Renal cortical epithelial cell (primary cell): Measurements from ENCODE around the gene FABP6. TPM values are rescaled to one million over a fixed set of nuclear protein-coding genes. Genes with fewer than 3 reads are reported as not detected.
A peak's percentile ranks its signal among the peaks of the same experiment; 100 is the strongest.
"Not testable (repeated sequence)": the region's sequence is repeated elsewhere in the genome, so short reads cannot be mapped to it uniquely, and the experiment has no call there.

Source experiments
- DNase-seq: peaks from one replicate; pipeline ENCODE4 v3.0.0-alpha.2; 2011; ENCODE audit warnings: low read depth
- total RNA-seq: library from RNA; depleted of rRNA; stranded (reverse); fragments of >200 nt; gene quantifications from 2 replicates; pipeline ENCODE4 v1.2.3, GENCODE V29; 2014

Gene FABP6
- total RNA-seq, 1 donor from 2014 or later: not detected

DNA sequence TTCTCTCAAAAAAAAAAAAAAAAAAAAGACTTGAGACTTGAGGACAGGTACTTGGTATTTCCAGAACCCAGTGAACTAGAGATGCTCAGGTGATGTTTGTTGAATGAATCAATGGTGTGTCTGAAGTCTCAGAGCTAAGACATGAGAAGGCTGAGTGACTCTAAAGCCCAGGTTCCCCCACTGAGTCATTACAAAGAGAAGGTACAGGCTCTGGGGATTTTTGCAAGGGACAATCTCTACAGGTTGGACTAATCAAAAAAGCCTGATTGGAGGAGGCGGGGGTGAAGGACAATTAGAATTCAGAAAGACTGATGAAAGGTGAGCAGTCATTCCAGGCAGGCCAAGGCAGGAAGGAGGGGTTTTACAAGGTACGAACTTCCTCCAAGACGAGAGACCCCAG, 8.2 kb upstream of the FABP6 start:
- no peak for DNase-seq

DNA sequence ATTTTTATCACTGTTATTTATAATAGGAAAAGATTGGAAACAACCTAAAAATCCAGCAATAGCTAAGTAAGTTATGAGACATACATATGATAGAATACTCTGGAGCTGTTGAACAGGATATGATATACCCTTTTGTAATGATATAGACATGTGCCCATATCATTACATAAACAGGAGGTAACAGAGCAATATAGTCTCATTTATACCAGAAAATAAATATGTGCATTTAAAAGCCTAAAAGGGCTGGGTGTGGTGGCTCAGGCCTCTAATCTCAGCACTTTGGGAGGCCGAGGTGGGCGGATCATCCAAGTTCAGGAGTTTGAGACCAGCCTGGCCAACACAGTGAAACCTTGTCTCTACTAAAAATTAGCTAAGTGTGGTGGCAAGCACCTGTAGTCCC, 2.3 kb upstream of the FABP6 start:
- DNase-seq: no peak

DNA sequence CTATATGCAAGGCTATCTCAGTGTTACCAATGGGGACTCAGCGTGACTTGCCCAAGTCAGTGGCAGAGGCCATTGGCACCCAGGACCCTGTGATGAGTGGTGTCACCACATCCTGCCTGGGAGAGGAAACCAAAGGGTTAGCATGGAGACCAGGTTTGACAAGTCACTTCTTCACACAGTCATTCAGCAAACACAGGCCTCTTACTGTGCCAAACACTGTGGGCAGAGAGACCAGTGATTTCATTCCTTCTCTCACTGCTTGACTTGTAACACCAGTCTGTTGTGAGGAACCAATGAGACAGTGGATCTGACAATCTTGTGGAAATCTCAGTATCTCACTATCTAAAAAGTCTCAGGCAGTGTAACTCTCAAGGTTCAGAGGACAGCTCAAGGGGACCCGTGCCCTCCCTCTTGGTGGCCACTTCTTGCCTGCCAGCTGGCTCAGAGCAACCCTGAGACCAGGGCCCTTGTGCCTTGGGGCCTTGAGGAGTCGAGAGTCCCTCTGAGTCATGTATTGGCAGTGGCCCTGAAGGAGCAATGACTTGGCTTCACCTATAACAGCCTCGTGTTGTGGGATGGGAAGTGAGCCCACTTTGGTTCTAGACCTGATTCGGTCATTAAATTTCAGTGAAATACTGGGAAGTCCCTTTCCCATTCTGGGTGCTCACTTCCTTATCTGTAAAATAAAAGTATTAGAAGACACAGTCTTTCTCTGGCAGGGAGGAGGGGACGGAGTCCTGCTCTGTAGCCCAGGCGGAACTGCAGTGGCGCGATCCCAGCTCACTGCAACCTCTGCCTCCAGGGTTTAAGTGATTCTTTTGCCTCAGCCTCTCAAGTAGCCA, 1.6 kb downstream of the FABP6 start:
- DNase-seq: peak; percentile 75

DNA sequence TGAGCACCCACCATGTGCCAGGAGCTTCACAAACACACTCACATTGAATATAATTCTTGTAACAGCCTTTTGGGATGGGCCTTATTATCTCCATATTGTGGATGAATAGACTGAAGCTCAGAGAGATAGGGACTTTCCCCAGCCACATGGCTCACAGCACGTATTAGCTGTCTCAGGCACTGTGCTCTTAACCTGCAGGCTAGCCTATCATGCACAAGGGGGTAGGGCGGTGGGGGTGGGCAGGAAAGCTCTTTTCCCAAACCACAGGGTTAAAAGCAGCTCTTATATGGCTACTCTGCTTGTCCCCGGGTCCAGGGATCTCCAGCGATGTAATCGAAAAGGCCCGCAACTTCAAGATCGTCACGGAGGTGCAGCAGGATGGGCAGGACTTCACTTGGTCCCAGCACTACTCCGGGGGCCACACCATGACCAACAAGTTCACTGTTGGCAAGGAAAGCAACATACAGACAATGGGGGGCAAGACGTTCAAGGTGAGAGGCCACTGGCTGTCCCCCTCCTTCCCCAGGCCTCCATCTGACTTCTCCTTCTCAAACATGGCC, 2.6 kb downstream of the FABP6 start:
- DNase-seq: no peak

DNA sequence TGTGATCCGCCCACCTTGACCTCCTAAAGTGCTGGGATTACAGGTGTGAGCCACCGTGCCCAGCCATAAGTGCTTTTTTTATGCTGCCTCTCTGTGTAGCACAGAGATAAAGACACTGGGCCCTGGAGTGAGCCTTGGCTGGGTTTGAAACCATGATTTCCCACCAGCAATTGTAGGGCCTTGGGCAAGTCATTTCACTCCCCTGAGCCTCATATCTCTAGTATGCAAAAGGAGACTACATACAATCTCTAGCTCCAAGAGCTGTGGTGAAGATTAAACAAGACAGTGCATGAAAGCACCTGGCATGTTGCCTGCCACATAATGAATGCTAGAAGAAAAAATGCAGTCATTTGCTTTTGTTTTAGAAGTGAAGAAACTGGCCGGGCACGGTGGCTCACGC, 3.9 kb downstream of the FABP6 start:
- no peak for DNase-seq

DNA sequence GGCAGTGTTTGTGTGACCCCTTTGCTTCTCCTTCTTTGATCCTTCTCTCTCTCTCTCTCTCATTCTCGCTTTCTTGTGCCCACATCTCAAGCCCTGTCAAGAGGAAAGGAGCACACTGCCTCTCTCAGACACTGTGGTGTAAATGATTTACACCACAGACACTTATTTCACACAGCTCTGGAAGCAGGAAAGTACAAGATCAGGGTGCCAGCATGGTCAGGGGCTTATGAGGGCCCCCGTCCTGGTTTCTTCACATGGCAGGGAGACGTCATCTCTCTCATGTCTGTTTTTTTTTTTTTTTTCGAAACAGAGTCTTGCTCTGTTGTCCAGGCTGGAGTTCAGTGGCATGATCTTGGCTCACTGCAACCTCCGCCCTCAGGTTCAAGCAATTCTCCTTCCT, 6.4 kb downstream of the FABP6 start:
- no peak for DNase-seq

DNA sequence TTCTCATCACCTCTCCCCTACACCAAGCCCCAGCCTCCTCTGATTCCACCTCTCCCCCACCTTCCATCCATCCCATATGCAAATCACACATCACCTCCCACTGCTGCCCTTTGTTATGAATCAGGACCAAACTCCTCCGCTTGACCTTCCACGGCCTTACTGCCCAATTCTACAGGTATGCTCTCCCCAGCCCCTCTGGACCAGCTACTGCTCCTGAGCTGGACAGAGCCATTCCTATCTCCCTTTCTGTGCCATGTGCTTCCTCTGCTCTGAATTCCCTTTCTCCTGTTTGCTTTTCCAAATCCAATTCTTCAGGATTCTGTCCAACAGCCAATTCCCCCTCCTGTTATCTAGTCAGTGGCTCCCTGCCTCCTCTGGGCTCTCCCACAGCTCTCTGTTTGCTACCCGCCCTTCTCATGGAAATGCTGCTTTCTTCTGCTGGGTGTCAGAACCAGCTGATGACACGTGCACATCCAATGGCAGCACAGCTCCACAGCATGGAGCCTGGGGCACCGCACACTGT, 8.3 kb downstream of the FABP6 start:
- no peak for DNase-seq

DNA sequence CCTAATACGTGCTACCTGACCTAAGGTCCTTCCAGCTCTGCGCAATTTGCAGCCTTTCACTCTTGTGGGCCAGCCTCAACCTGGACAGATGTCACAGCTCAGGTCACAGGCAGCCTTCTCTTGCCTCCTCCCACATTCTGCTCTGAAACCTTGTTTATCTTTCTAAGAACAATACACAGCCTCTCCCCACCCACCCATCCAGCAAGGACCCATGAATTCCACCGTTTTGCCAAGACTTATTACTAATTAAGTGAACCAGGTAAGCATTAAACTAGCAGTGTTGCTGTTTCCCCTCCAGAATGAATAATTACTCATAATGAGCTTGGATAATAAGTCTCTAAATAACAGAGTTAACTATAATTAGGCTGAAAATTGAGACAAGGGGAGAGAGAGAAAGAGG, 11.0 kb downstream of the FABP6 start:
- DNase-seq: peak; percentile 82

DNA sequence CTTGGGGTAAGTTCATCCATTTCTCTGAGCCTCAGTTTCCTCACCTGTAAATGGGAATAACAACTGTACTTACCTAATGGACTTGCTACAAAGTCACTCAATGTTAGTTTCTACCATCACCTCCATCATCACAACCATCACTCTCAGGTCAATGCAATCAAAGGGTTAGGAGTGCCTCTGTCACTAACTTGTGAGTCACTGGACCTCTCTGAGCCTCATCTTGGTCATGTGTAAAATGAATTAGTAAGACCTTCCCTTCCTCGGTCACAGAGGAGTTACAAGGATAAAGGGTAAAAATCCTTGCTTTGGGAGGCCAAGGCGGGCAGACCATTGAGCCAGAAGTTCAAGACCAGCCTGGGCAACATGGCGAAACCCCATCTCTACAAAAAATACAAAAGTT, 12.8 kb downstream of the FABP6 start:
- peak; percentile 19 for DNase-seq

DNA sequence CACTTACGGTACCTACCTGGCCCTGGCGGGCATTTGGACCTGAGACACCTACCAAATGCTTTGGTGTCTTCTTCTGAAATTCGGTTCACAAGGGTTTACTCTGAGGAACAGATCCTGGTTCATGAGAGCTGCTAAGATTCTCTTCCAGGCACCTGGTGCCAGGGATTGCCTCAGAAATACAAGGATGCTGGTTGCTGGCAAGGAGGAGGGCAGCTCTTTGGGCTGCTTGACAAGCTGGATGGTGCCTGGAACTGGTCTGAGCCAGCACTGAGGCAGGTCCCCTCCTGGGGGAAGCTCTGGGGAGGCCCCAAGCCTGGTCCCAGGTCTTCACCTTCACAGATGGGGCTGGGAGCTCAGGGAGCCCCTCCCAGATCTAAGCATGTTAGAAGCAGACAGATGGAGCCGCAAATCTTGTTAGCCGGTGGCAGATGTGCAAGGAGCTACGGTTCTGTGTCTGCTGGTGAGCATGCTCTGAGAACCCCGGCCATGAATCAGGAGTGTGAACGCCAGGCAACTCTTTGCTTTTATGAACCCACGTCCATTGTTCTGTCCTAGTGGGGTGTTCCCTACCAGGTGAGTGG, 16.3 kb downstream of the FABP6 start:
- DNase-seq: no peak

DNA sequence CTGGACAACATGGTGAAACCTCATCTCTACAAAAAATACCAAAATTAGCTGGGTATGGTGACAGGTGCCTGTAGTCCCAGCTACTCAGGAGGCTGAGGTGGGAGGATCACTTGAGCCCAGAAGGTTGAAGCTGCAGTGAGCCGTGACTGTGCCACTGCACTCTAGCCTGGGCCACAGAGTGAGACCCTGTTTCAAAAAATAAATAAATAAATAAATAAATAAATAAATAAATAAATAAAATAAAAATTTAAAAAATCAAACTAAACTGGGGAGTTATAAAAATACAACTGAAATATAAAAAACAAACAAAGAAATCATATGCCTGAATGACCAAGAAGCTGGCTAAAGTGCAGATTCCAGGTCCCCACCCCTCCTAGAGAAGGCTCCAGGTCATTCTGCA, 20.3 kb downstream of the FABP6 start:
- not testable (repeated sequence) for DNase-seq

DNA sequence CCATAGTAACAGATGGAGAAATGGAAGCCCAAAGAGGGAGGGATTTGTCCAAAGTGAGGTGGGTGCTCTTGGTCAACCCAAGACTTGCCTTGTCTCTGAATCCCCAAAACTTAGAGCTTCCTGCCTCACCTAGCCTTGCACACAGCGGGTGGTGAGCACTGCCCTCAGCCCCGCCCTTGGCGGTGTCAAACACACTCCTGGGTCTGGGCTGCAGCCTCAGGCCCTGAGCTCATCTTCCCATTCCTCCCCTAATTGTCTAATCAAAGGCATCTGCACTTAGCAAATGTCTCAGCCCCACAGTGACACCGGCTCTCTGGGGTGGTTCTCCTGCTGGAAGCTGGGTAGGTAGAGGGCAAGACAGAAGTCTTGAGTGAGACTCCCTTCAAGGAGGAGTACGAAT, 20.9 kb downstream of the FABP6 start:
- DNase-seq: no peak

DNA sequence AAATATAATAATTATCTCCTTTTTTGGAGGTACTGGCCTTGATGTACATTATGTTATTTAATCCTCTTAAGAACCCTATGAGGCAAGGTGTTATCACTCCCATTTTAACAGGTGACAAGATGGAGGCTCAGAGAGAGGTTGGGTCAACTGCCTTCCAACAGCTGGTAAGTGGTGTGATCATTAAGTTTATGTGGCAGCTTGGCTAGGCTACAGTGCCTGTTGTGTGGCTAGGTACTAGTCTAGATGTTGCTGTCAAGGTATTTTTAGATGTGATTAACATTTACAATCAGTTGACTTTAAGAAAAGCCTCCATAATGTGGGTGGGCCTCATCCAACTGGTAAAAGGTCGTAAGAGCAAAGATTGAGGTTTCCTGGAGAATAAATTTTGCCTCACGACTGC, 21.5 kb downstream of the FABP6 start:
- DNase-seq: no peak

DNA sequence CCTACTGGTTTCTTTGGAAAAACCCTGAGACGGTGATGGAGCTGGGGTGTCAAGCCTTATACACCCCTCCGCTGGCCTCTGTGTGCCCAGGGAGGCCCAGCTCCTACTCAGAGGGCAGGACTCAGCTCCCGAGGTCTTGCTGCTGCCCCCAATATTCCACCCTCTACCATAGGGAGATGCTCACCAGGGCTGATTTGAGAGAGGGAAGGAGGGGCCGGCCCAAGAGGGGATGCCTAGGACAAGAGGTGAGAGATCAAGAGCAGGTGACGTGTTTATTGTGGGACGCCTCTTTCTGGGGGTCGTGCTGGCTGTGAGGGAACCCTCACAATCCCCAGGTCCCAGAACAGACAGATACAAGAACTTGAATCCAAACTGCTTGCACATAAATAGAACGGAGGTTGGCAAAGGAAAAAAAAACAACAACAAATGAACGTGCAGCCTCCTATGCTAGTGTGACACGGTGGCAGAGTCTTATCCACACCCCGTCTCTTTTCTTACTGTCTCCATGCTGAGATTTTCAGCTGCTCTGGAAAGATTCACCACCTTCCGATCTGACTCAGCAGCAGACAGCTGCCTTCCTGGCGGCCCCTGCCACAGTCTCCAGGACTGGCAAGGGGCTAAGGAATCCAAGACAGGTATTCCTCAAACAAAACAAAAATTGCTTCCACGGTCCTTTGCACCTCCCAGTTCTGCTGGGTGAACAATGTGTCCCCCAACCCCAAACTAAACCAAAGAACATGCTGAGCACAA, 22.3 kb downstream of the FABP6 start:
- no peak for DNase-seq

DNA sequence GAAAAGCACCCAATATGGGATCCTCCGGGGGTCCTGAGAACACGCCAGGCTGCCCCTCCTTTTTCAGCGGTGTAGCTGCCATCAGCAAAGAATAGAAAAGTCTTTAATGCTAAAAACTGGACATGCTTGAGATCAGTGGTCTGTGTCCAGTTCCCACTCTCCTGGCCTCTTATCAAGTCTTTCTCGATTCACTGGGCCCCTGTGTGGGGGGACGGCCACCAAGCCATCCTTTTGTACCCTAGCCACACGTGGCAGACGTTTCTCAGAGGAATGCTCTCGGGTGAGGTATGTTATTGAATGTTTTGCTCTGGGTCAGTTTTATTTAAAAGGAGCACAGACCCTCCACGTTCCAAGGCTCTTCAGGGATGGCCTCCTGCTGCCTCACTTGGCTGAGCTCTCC, 23.6 kb downstream of the FABP6 start:
- DNase-seq: no peak

DNA sequence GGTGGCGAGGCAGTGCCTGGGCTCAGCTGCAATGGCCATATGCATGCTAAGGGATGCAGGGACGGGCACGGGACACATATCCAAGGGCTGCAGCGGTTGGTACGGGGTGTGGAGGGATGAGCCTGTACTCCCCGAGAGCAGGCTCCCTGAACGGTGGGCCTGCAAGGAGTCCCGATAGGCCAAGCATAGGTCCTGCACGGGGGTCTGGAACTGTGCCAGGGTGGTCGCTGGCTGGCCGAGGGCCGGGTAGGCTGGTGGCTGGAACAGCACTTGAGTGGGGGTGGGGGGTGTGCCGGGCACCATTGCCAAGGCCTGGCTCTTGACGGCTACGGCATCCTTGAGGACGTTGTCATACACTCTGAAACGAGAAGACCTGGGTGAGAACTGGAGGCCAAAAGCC, 24.1 kb downstream of the FABP6 start:
- no peak for DNase-seq

DNA sequence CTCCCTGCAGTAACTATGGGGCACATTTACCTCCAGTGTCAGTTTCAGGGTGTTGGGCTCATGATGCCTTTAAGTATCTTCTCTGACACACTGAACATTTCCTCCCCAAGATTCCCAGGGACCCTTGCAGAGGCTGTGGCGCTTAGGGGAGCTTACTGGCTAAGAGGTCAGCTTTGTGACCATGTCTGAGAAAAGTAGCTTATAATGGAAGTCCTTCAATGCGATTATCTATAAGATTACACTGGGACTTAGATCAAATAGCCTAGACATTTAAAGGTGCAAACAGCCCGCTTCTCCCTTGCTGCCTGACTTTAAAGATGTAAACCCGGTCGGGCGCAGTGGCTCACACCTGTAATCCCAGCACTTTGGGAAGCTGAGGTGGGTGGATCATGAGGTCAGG, 25.4 kb downstream of the FABP6 start:
- DNase-seq: no peak

DNA sequence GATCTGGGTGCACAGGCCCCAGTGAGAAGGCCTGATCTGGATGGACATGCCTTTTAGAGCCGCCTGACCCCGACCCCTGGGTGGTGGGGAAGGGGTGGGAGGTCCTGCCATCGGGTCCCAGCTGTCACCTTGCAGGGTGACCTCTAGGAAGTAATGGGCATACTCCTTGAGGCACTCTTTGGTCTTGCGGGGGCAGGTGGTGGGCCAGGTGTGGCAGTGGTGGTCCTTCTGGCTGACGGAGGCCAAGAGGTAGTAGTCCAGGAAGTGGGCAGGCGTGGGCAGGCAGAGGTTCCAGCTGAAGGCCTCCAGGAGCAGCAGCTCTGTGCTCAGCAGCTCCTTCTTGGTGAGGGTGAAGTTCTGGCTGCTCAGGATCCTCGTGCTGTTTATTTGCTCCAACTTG, 30.0 kb downstream of the FABP6 start:
- DNase-seq: no peak

DNA sequence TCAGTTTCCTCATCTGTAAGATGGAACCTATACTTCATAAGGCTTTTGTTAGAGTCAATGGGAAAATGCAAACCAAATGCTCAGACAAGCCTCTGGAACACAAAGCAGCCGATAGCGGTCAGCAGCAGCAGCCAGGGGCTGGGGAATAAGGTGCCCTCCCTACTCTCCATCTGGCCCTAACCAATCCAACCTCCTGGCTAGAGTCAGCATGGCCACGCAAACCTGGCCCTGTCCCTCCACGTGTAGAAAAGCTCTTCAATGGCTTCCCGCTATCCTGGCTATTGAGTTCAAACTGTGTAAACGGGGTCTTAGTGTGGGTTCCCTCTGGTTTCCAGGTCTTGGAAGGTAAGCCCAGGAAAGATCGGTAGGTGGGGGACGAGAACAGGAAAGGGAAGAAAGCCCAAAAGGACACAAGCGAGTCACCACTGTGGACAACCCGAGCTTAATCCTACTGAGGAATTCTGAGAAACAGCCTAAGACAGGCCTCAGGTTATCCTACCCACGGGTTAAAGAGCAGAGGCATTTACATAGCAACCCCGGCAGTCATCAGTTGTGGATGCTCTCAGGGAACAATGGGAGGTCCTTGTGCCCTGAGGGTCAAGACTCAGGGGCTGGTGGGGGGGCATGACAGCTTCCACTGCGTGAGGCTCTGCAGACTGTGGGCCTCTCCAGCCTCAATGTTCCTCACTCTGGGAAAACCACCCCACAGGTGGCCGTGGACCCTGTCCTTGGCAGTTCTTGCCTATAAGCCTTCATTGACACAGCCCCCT, 30.9 kb downstream of the FABP6 start:
- no peak for DNase-seq

DNA sequence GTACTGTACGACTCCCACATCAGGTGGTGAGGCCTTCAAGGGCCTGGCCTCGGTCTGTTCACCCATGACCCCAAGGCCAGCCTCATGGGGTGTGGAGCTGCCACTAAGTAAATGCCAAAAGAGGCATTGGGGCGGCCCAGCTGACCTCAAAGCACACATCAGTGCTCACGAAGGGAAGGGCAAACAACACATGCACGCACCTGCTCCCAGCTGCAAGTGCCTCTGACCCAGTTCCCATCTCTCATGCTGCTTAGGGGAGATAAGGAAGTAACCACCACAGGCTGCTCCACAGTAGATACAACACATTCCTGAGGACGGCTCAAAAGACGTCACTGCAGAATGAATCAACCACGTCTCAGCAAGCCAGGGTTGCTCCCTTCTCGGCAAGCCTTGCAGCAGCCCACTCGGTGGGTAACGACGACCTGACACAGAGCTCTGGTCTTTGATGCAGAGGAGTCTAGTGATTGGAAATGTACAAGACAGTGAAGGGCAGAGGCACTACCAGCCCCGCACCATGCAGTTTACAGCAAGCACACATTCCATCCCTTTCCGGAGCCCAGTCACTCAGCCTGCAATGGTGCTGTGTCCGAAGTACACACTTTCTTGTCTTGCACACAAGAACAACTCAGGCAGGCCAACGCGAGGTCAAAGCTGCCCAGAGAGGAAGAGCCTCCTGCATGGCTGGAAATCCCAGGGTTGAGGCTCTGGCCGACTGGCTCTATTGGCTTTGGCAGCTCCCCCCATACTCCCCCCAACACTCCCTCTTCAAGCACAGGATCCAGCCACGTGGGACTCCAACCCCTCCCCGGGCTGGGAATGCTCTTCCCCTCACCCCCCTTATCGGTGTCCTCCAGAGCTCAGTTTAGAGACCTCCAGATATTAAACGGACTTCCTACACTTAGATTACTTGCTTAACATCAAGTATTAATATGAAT, 31.8 kb downstream of the FABP6 start:
- peak; percentile 75 for DNase-seq
